HepG2 (cell line): ENCODE results near the gene TOX2.

Experiments used
- ESRRA ChIP-seq: sonication (generic); formaldehyde crosslinking; IDR thresholded peaks from 2 replicates; pipeline ENCODE4 v1.5.1; 2020; ENCODE audit warnings: mild to moderate bottlenecking, low read depth, missing genetic modification reagents
- FOXM1 ChIP-seq: sonication (generic); formaldehyde crosslinking; IDR thresholded peaks from 2 replicates; pipeline ENCODE4 v1.5.0; 2020; ENCODE audit warnings: missing genetic modification reagents
- HBP1 ChIP-seq: IDR thresholded peaks from 2 replicates; pipeline ENCODE4 v1.6.1; 2016; ENCODE audit warnings: low read depth, control low read depth
- KAT2B ChIP-seq: fragments of 150-350 bp; IDR thresholded peaks from 2 replicates; pipeline ENCODE4 v1.6.1; 2014; ENCODE audit warnings: low read depth, low read length, borderline replicate concordance
- NFYB ChIP-seq: sonication (generic); formaldehyde crosslinking; IDR thresholded peaks from 2 replicates; pipeline ENCODE4 v1.4.0; 2020; ENCODE audit warnings: missing genetic modification reagents
- RFX5 ChIP-seq: IDR thresholded peaks from 2 replicates; pipeline ENCODE4 v1.6.1; 2011; ENCODE audit warnings: low read depth, low read length, improper control_type of control experiment
- RNF219 ChIP-seq: sonication (generic); formaldehyde crosslinking; IDR thresholded peaks from 2 replicates; pipeline ENCODE4 v1.5.0; 2020; ENCODE audit warnings: mild to moderate bottlenecking, missing genetic modification reagents
- SMC3 ChIP-seq: IDR thresholded peaks from 2 replicates; pipeline ENCODE4 v1.6.1; 2011; ENCODE audit warnings: low read length, improper control_type of control experiment
- ZKSCAN1 ChIP-seq: fragments of 150-350 bp; IDR thresholded peaks from 2 replicates; pipeline ENCODE4 v1.6.1; 2014; ENCODE audit warnings: low read length
- ZNF367 ChIP-seq: sonication (generic); formaldehyde crosslinking; IDR thresholded peaks from 2 replicates; pipeline ENCODE4 v1.4.0; 2020; ENCODE audit warnings: missing genetic modification reagents, borderline replicate concordance

GRCh38 chr20:43946659-43947315 is 32.1 kb downstream of the TOX2 start:
- no peak for TF ChIP-seq RNF219 (CRISPR knock-in tag)
- TF ChIP-seq ZNF367 (CRISPR knock-in tag), result no peak
- no peak for TF ChIP-seq HBP1 (CRISPR knock-in tag)
- TF ChIP-seq SMC3, result no peak
- TF ChIP-seq ESRRA (CRISPR knock-in tag), result no peak
- no peak for TF ChIP-seq RFX5
- TF ChIP-seq FOXM1 (CRISPR knock-in tag), result no peak
- no peak for TF ChIP-seq ZKSCAN1
- no peak for TF ChIP-seq KAT2B
- TF ChIP-seq NFYB (CRISPR knock-in tag), result no peak
